Neural crest cell (in vitro differentiated cells): Measurements from ENCODE around the gene PLXNA2. TPM values are rescaled to one million over a fixed set of nuclear protein-coding genes. Genes with fewer than 3 reads are reported as not detected.
A peak's percentile ranks its signal among the peaks of the same experiment; 100 is the strongest.

Experiments
- DNase-seq: peaks from one replicate; pipeline ENCODE4 v3.0.0; 2021; ENCODE audit warnings: low read depth, mixed read lengths, low spot score
- H3K27ac Mint-ChIP-seq: one replicate; pipeline ENCODE4 v1.8.0; 2021; ENCODE audit warnings: mild to moderate bottlenecking, mixed read lengths; ENCODE audit not compliant: unreplicated experiment
- H3K27me3 Mint-ChIP-seq: 2 replicates; pipeline ENCODE4 v1.8.0; 2021; ENCODE audit warnings: low read depth, mild to moderate bottlenecking, mixed read lengths
- H3K36me3 Mint-ChIP-seq: 2 replicates; pipeline ENCODE4 v1.8.0; 2021; ENCODE audit warnings: low read depth, mild to moderate bottlenecking, mixed read lengths
- H3K4me1 Mint-ChIP-seq: 2 replicates; pipeline ENCODE4 v1.8.0; 2021; ENCODE audit warnings: mixed read lengths
- H3K4me3 Mint-ChIP-seq: one replicate; pipeline ENCODE4 v1.8.0; 2021; ENCODE audit warnings: mild to moderate bottlenecking, mixed read lengths
- H3K9me3 Mint-ChIP-seq: 2 replicates; pipeline ENCODE4 v1.8.0; 2021; ENCODE audit warnings: mixed read lengths
- CTCF ChIP-seq: fragments of 200-600 bp; sonication (generic); conservative IDR thresholded peaks from 2 replicates; pipeline ENCODE4 v1.5.0; 2021; ENCODE audit warnings: antibody characterized with exemption, mild to moderate bottlenecking
- total RNA-seq: library from RNA; stranded (reverse); gene quantifications from 2 replicates; pipeline ENCODE4 v1.2.1, GENCODE V29; 2021

PLXNA2 gene
- total RNA-seq, 1 donor from 2014 or later, result 37.7 TPM

- TF ChIP-seq CTCF, result no peak
- no peak for DNase-seq
- no peaks in the 10 kb centered on the region for H3K27me3 Mint-ChIP-seq
- peak overlapping the region; percentile 35 for H3K27ac Mint-ChIP-seq
- peaks cover 45% of the 10 kb centered on the region for H3K4me1 Mint-ChIP-seq
- no peak overlapping the region for H3K4me3 Mint-ChIP-seq
- H3K9me3 Mint-ChIP-seq, result no peaks in the 10 kb centered on the region
- peaks cover 11% of the 10 kb centered on the region for H3K36me3 Mint-ChIP-seq
Observed at GRCh38 chr1:208047476-208047934, 196.7 kb downstream of the PLXNA2 start.

- TF ChIP-seq CTCF, result no peak
- peaks cover 6% of the 10 kb centered on the region for H3K36me3 Mint-ChIP-seq
- H3K4me3 Mint-ChIP-seq, result no peak overlapping the region
- H3K27ac Mint-ChIP-seq, result no peak overlapping the region
- no peak for DNase-seq
- peaks cover 45% of the 10 kb centered on the region for H3K4me1 Mint-ChIP-seq
- H3K27me3 Mint-ChIP-seq, result no peaks in the 10 kb centered on the region
- no peaks in the 10 kb centered on the region for H3K9me3 Mint-ChIP-seq
Observed at GRCh38 chr1:208045463-208046260, 198.5 kb downstream of the PLXNA2 start.

GRCh38 chr1:208044589-208045462 is 199.4 kb downstream of the PLXNA2 start:
- Mint-ChIP-seq H3K36me3 (peaks cover 6% of the 10 kb centered on the region), H3K9me3 (no peaks in the 10 kb centered on the region)
- no peak for DNase-seq

DNA sequence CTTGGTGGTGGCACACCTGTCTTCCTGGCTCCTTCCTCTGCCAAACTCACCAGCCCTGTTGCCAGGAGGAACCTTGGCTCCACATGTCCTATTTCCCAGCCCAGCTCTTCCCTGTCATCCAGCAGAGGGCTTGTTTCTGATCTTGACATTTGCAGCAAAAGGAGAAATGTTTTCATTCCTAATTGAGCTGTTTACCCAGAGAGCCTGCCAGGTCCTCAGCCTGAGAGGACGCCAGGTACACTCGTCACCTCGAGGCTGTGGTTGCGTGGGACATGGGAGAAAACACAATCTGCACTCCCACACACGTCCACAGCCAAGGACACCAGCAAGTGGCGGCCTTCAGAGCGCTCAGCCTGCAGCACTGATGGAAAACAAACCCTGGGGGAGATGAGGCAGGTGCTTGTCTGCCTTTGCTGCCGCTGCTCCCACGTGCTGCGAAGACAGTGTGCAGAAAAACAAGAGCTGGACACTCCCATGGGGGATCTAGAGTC is 200.4 kb downstream of the PLXNA2 start:
- Mint-ChIP-seq H3K9me3 (no peaks in the 10 kb centered on the region), H3K27ac (no peak overlapping the region), H3K27me3 (no peaks in the 10 kb centered on the region), H3K4me3 (no peak overlapping the region), H3K4me1 (peaks cover 41% of the 10 kb centered on the region), H3K36me3 (peaks cover 6% of the 10 kb centered on the region)
- DNase-seq, result no peak
- TF ChIP-seq CTCF, result no peak

More at GRCh38 chr1:208044589-208045462, 199.4 kb downstream of the PLXNA2 start:
- Mint-ChIP-seq H3K27ac (no peak overlapping the region), H3K4me3 (no peak overlapping the region), H3K27me3 (no peaks in the 10 kb centered on the region), H3K4me1 (peaks cover 45% of the 10 kb centered on the region)
- no peak for TF ChIP-seq CTCF

- TF ChIP-seq CTCF, result no peak
- H3K4me3 Mint-ChIP-seq, result no peak overlapping the region
- no peak for DNase-seq
- no peaks in the 10 kb centered on the region for H3K27me3 Mint-ChIP-seq
- no peaks in the 10 kb centered on the region for H3K9me3 Mint-ChIP-seq
- H3K27ac Mint-ChIP-seq, result no peak overlapping the region
- H3K4me1 Mint-ChIP-seq, result peaks cover 35% of the 10 kb centered on the region
- peaks cover 6% of the 10 kb centered on the region for H3K36me3 Mint-ChIP-seq
Observed at GRCh38 chr1:208042868-208043267, 201.3 kb downstream of the PLXNA2 start.
